Measurements from ENCODE around the gene MBD5. TPM values are rescaled to one million over a fixed set of nuclear protein-coding genes. Genes with fewer than 3 reads are reported as not detected.

The MBD5 gene
- total and polyA plus RNA-seq, 2 of the 4 experiments (the other 2 are of a cell fraction): 9.8 to 14.2 TPM

DNA sequence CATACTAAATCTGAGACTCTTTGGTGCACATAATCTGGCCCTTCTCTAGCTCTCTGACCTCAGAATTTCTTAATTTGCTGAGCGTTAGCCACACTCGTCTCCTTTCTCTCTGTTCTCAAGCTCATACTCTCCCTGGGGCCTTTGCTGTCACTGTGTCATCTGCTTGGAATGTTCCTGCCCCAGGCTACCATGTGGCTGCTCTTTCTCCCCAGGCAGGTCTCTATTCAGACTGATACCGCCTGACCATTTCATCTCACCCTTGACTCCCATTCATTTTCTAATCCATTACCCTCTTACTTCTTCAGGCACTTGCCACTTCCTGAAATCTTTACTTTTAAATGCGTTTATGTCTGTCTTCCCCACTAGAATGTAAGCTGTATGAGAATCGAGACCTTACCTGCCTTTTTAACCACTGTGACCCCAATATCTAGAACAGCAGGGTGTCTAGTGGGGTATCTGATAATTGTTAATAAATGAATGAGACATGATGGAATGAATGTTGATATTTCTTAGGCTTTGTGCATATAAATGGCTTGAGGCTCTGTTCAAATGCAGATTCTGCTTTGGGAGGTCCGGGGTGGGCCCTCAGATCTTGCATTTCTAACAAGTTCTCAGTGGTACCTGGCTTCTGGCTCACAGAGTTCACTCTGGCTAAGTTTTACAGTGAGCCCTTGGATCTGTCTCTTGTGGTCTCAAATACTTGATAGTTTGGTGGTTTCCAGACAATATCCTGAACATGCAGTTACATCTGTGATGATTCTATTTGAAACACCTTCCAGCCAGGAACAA, 533.8 kb downstream of the MBD5 start:
- no peak overlapping the region for H2BK5ac ChIP-seq (ENCODE audit: low read depth, low read length, poor library complexity, severe bottlenecking)
- no peak overlapping the region for H2BK120ac ChIP-seq (ENCODE audit: low read depth, low read length)
- H3K9me1 ChIP-seq (ENCODE audit: insufficient read depth, low read length): no peaks in the 10 kb centered on the region
- no peak overlapping the region for H2AK9ac ChIP-seq (replicated peaks; ENCODE audit: low read depth, low read length, poor library complexity)
- no peaks in the 10 kb centered on the region for H3K36me3 ChIP-seq (ENCODE audit: control insufficient read depth, insufficient read depth, low read length)
- no peak overlapping the region for H3K14ac ChIP-seq (replicated peaks; ENCODE audit: low read depth, low read length)
- ATAC-seq (ENCODE audit: low read depth) (no peak; the same call in 1 of the 2 replicates), DNase-seq (no peak)
- no peak overlapping the region for H3K27ac ChIP-seq (ENCODE audit: insufficient read depth, low read length)
- H3K9ac ChIP-seq (ENCODE audit: low read depth, low read length): no peak overlapping the region
- no peak overlapping the region for H3K56ac ChIP-seq (ENCODE audit: extremely low read depth, insufficient read depth, low read length)
- H3K79me1 ChIP-seq (ENCODE audit: low read depth in 1 of 2, low read length in 2 of 2): no peaks in the 10 kb centered on the region
- no peak overlapping the region for H2BK20ac ChIP-seq (ENCODE audit: low read depth, low read length)
- H3K4me3 ChIP-seq (ENCODE audit: insufficient read depth, low read depth, low read length): no peak overlapping the region
- no peak overlapping the region for H3K4me2 ChIP-seq (ENCODE audit: low read depth, low read length)
- no TSS peak for BruUV-seq (replicated peaks)
- H3K9me3 ChIP-seq (ENCODE audit: control insufficient read depth, insufficient read depth, low read length): no peaks in the 10 kb centered on the region; the same call in 1 of the 2 replicates
- 64% methylated on average over 4 of the region's 6 CpGs; no CpG with 5 or more reads in 1 of the 2 experiments for WGBS, 2 experiments (ENCODE audit: extremely low coverage in 2 of 2, insufficient read length in 1 of 2)
- no peak overlapping the region for H2BK15ac ChIP-seq (ENCODE audit: low read depth, low read length)
- no peaks in the 10 kb centered on the region for H4K20me1 ChIP-seq (ENCODE audit: insufficient read depth, low read length)
- H4K91ac ChIP-seq (ENCODE audit: insufficient read depth, low read depth, low read length): no peak overlapping the region
- H2AFZ ChIP-seq (replicated peaks; ENCODE audit: low read length, poor library complexity): no peak overlapping the region
- H4K8ac ChIP-seq (ENCODE audit: low read depth in 2 of 2, low read length in 2 of 2): no peak overlapping the region
- no peak overlapping the region for H3K18ac ChIP-seq (ENCODE audit: low read depth, low read length)
- H3K4me1 ChIP-seq (ENCODE audit: control insufficient read depth, insufficient read depth, low read length): no peaks in the 10 kb centered on the region
- ChIA-PET POLR2A (ENCODE audit: unreplicated experiment) (no interaction called here), CTCF (interaction anchor here (1.1 kb wide), 1 partner anchor 42 kb away, joined by 3 read pairs; no protein-coding TSS in a partner anchor)
- H2AK5ac ChIP-seq (ENCODE audit: low read depth, low read length): no peak overlapping the region
- in situ Hi-C loops (cut with MboI; ENCODE audit: low sequenced_read_pairs) (no loop called here), intact Hi-C loops (cut with micrococcal nuclease) (no loop called here), dilution Hi-C loops (cut with HindIII; ENCODE audit: low sequenced_read_pairs, unreplicated experiment) (no loop called here)
- H4K5ac ChIP-seq (ENCODE audit: low read depth, low read length): no peak overlapping the region
- H3K4ac ChIP-seq (ENCODE audit: low read depth, low read length): no peak overlapping the region
- H3K23ac ChIP-seq (ENCODE audit: low read depth, low read length): no peak overlapping the region
- no peaks in the 10 kb centered on the region; the same call in 1 of the 2 replicates for H3K27me3 ChIP-seq (ENCODE audit: control insufficient read depth, insufficient read depth, low read length)
- TF ChIP-seq RAD21 (IDR thresholded peaks at IDR 0.05; ENCODE audit: low read length) (no peak), BHLHE40 (IDR thresholded peaks at IDR 0.05; ENCODE audit: low read depth, low read length) (no peak), POLR2A (IDR thresholded peaks at IDR 0.05; ENCODE audit: low read depth, low read length) (no peak), SMC3 (IDR thresholded peaks at IDR 0.05; ENCODE audit: low read depth, low read length) (no peak), CEBPB (IDR thresholded peaks at IDR 0.05; ENCODE audit: low read depth, low read length) (no peak), FOS (IDR thresholded peaks at IDR 0.05; ENCODE audit: low read depth, low read length) (no peak), MAZ (IDR thresholded peaks at IDR 0.05; ENCODE audit: borderline replicate concordance, low read depth, low read length) (no peak), MXI1 (IDR thresholded peaks at IDR 0.05; ENCODE audit: borderline replicate concordance, low read depth, low read length) (no peak), RFX5 (IDR thresholded peaks at IDR 0.05; ENCODE audit: low read depth, low read length) (no peak), CHD1 (IDR thresholded peaks at IDR 0.05; ENCODE audit: low read depth, low read length) (no peak), MAFK (IDR thresholded peaks at IDR 0.05; ENCODE audit: low read depth, low read length) (no peak), NFE2L2 (IDR thresholded peaks at IDR 0.05; ENCODE audit: low read depth, low read length) (no peak)
- TF ChIP-seq, protein P1, sequence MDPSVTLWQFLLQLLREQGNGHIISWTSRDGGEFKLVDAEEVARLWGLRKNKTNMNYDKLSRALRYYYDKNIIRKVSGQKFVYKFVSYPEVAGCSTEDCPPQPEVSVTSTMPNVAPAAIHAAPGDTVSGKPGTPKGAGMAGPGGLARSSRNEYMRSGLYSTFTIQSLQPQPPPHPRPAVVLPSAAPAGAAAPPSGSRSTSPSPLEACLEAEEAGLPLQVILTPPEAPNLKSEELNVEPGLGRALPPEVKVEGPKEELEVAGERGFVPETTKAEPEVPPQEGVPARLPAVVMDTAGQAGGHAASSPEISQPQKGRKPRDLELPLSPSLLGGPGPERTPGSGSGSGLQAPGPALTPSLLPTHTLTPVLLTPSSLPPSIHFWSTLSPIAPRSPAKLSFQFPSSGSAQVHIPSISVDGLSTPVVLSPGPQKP (IDR thresholded peaks at IDR 0.05; ENCODE audit: borderline replicate concordance, low read depth, low read length): no peak
- TF ChIP-seq, protein P2, sequence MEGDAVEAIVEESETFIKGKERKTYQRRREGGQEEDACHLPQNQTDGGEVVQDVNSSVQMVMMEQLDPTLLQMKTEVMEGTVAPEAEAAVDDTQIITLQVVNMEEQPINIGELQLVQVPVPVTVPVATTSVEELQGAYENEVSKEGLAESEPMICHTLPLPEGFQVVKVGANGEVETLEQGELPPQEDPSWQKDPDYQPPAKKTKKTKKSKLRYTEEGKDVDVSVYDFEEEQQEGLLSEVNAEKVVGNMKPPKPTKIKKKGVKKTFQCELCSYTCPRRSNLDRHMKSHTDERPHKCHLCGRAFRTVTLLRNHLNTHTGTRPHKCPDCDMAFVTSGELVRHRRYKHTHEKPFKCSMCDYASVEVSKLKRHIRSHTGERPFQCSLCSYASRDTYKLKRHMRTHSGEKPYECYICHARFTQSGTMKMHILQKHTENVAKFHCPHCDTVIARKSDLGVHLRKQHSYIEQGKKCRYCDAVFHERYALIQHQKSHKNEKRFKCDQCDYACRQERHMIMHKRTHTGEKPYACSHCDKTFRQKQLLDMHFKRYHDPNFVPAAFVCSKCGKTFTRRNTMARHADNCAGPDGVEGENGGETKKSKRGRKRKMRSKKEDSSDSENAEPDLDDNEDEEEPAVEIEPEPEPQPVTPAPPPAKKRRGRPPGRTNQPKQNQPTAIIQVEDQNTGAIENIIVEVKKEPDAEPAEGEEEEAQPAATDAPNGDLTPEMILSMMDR (conservative IDR thresholded peaks at IDR 0.05; ENCODE audit: low read depth, low read length): no peak

Measured in IMR-90 (cell line).